ENCODE data around the gene UBE2G2. TPM values are rescaled to one million over a fixed set of nuclear protein-coding genes. Genes with fewer than 3 reads are reported as not detected.

UBE2G2 gene
- total RNA-seq, 1 experiment from 2014 or later: 91.3 TPM

GRCh38 chr21:44763451-44764318 is 37.9 kb downstream of the UBE2G2 start:
- Mint-ChIP-seq H3K27me3 (ENCODE audit: insufficient read depth, unreplicated experiment) (no peaks in the 10 kb centered on the region), H3K9me3 (ENCODE audit: unreplicated experiment) (no peaks in the 10 kb centered on the region), H3K4me3 (ENCODE audit: unreplicated experiment) (no peak overlapping the region), H3K27ac (ENCODE audit: unreplicated experiment) (no peak overlapping the region), H3K36me3 (ENCODE audit: insufficient read depth, unreplicated experiment) (peaks cover 37% of the 10 kb centered on the region), H3K4me1 (ENCODE audit: low read depth, unreplicated experiment) (peaks cover 20% of the 10 kb centered on the region)
- DNase-seq: no peak
- Histone ChIP-seq H3K36me3 (ENCODE audit: control insufficient read depth, insufficient read depth, low read length) (no peaks in the 10 kb centered on the region), H3K4me3 (ENCODE audit: low read depth, low read length) (no peak overlapping the region), H3K4me1 (peaks cover 7% of the 10 kb centered on the region), H3K9me3 (no peaks in the 10 kb centered on the region), H3K27me3 (replicated peaks; ENCODE audit: control insufficient read depth, insufficient read depth, low read length) (no peaks in the 10 kb centered on the region)
- no peak for TF ChIP-seq CTCF (IDR thresholded peaks at IDR 0.05; ENCODE audit: insufficient read depth in 1 of 2, low read depth in 1 of 2, low read length in 1 of 2, severe bottlenecking in 1 of 2, unreplicated experiment in 1 of 2)
- POLR2A ChIA-PET: no interaction called here
- intact Hi-C loops (cut with micrococcal nuclease; ENCODE audit: unreplicated experiment): no loop called here
- no TSS peak for BruUV-seq (replicated peaks)
- CTCF ChIA-PET: no interaction called here

DNA sequence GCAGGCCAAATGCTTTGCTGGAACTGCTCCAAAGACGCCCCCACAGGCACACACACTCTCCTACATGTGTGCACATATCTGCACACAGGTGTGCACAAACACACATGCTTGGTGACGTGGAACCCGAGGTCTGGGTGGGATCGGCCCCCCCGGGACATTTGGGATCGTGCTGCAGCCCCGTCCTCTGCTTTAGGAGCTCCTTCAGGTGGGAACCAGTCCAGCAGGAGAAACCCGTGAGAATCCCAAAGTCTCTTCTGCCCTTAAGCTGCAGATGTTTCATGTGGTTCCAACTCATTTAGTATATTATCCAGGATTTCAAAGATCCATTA is 38.6 kb downstream of the UBE2G2 start:
- POLR2A ChIA-PET: no interaction called here
- Mint-ChIP-seq H3K9me3 (ENCODE audit: unreplicated experiment) (no peaks in the 10 kb centered on the region), H3K36me3 (ENCODE audit: insufficient read depth, unreplicated experiment) (peaks cover 31% of the 10 kb centered on the region), H3K4me1 (ENCODE audit: low read depth, unreplicated experiment) (peaks cover 20% of the 10 kb centered on the region), H3K27me3 (ENCODE audit: insufficient read depth, unreplicated experiment) (no peaks in the 10 kb centered on the region), H3K27ac (ENCODE audit: unreplicated experiment) (no peak overlapping the region), H3K4me3 (ENCODE audit: unreplicated experiment) (no peak overlapping the region)
- intact Hi-C loops (cut with micrococcal nuclease; ENCODE audit: unreplicated experiment): no loop called here
- H3K9me3 ChIP-seq: no peaks in the 10 kb centered on the region
- no peak for TF ChIP-seq CTCF (IDR thresholded peaks at IDR 0.05; ENCODE audit: insufficient read depth in 1 of 2, low read depth in 1 of 2, low read length in 1 of 2, severe bottlenecking in 1 of 2, unreplicated experiment in 1 of 2)
- H3K27me3 ChIP-seq (replicated peaks; ENCODE audit: control insufficient read depth, insufficient read depth, low read length): no peaks in the 10 kb centered on the region
- no peak for DNase-seq
- no TSS peak for BruUV-seq (replicated peaks)
- H3K4me1 ChIP-seq: peaks cover 7% of the 10 kb centered on the region
- CTCF ChIA-PET: interaction anchor here (0.8 kb wide), 1 partner anchor 21 kb away, joined by 3 read pairs; no protein-coding TSS in a partner anchor
- H3K36me3 ChIP-seq (ENCODE audit: control insufficient read depth, insufficient read depth, low read length): no peaks in the 10 kb centered on the region
- no peak overlapping the region for H3K4me3 ChIP-seq (ENCODE audit: low read depth, low read length)

DNA sequence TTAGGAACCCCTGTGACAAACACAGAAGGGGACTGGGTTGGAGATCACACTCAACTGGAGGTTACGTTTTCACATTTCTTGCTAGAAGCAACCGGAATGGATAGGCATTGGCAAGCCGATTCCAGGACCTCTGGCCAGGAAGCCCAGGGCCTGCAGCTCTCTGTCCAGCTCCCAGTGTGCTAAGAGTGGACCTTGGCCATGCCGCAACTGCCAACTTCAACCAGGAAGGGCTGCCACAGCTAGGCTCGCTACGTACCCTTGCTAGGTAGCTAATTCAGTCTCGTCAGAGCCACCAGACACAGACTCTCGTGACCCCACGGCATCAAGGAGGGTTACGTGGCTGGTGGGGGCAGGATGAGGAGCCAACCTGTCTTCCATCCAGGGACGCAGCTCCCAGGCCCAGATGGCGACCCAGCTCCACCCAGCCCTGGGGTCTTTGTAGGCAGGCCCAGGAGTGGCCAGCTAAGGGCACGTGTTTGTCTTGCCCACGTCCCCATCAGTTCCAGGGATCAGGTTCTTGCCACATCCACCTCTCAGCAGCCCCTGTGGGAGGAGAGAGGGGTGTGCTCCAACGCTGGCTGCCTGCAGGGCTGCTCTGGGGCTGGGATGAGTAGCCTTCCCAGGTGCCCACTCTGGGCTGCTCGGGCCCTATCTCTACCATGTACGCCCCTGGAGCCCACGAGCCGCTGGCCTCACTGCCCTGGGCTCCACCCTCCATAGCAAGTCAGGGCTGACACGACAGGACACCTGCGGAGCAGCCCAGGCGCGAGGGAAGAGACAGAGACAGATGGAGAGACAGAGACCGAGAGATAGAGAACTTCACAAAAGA is 39.2 kb downstream of the UBE2G2 start:
- no peaks in the 10 kb centered on the region for H3K27me3 ChIP-seq (replicated peaks; ENCODE audit: control insufficient read depth, insufficient read depth, low read length)
- no peak overlapping the region for H3K4me3 Mint-ChIP-seq (ENCODE audit: unreplicated experiment)
- ChIA-PET POLR2A (no interaction called here), CTCF (interaction anchor here (0.8 kb wide), 1 partner anchor 20 kb away, joined by 3 read pairs; no protein-coding TSS in a partner anchor)
- no peaks in the 10 kb centered on the region for H3K27me3 Mint-ChIP-seq (ENCODE audit: insufficient read depth, unreplicated experiment)
- H3K9me3 Mint-ChIP-seq (ENCODE audit: unreplicated experiment): no peaks in the 10 kb centered on the region
- no peak overlapping the region for H3K27ac Mint-ChIP-seq (ENCODE audit: unreplicated experiment)
- no peaks in the 10 kb centered on the region for H3K9me3 ChIP-seq
- peaks cover 28% of the 10 kb centered on the region for H3K36me3 Mint-ChIP-seq (ENCODE audit: insufficient read depth, unreplicated experiment)
- no peaks in the 10 kb centered on the region for H3K36me3 ChIP-seq (ENCODE audit: control insufficient read depth, insufficient read depth, low read length)
- H3K4me1 Mint-ChIP-seq (ENCODE audit: low read depth, unreplicated experiment): peaks cover 20% of the 10 kb centered on the region
- no TSS peak for BruUV-seq (replicated peaks)
- no peak for DNase-seq
- H3K4me3 ChIP-seq (ENCODE audit: low read depth, low read length): no peak overlapping the region
- intact Hi-C loops (cut with micrococcal nuclease; ENCODE audit: unreplicated experiment): no loop called here
- no peak for TF ChIP-seq CTCF (IDR thresholded peaks at IDR 0.05; ENCODE audit: insufficient read depth in 1 of 2, low read depth in 1 of 2, low read length in 1 of 2, severe bottlenecking in 1 of 2, unreplicated experiment in 1 of 2)
- H3K4me1 ChIP-seq: peaks cover 7% of the 10 kb centered on the region
